Fibroblast of mammary gland (primary cell): ENCODE measurements around the gene GSN.

Experiments used
- DNase-seq: peaks from one replicate; pipeline ENCODE4 v3.0.0-alpha.2; 2010; ENCODE audit warnings: low read depth
- H3K4me3 ChIP-seq: 2 replicates; pipeline ENCODE4 v1.5.1; 2011; ENCODE audit warnings: low read depth, mild to moderate bottlenecking, low read length, moderate library complexity; ENCODE audit not compliant: control insufficient read depth
- CTCF ChIP-seq: conservative IDR thresholded peaks from 2 replicates; pipeline ENCODE4 v1.5.1; 2011; ENCODE audit warnings: low read depth, low read length, inconsistent platforms; ENCODE audit not compliant: control insufficient read depth, insufficient read depth

Gene GSN

GRCh38 chr9:121259498-121259897 is 8.5 kb upstream of the GSN start:
- no peak for DNase-seq
- no peak overlapping the region for H3K4me3 ChIP-seq
- TF ChIP-seq CTCF: no peak

- no peak overlapping the region for H3K4me3 ChIP-seq
- no peak for DNase-seq
- no peak for TF ChIP-seq CTCF
Measured at GRCh38 chr9:121259935-121260334, 8.0 kb upstream of the GSN start.

DNA sequence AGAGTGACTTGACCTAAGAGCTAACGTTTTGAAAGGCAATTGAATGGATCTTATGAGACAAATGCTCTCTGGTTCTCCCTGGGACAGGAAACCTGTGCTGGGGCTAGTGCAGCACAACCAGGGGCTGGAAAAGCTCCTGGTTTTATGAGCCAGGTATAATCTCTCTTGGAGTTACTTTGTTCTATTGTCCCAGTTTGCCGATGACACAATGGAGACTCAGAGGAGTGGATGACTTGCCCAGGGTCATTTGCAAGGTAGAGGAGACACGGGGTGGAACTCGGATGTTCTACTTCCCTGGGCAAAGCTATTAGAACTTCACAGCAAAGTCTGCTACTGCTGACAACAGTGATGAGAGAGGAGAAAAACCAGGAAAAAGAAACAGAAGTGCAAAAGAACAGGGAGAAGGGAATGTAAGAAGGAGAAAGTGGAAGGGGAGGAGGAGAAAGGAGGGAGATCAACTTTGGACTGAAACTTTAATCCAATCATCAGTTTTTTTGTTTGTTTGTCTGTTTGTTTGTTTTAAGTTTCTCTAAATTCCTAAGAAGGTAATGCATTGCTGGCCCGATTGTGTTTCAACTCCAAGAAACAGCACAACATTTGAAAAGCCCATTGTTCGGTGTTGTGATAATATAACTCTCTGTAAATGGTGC is 7.4 kb upstream of the GSN start:
- TF ChIP-seq CTCF: no peak
- no peak overlapping the region for H3K4me3 ChIP-seq
- DNase-seq: no peak

DNA sequence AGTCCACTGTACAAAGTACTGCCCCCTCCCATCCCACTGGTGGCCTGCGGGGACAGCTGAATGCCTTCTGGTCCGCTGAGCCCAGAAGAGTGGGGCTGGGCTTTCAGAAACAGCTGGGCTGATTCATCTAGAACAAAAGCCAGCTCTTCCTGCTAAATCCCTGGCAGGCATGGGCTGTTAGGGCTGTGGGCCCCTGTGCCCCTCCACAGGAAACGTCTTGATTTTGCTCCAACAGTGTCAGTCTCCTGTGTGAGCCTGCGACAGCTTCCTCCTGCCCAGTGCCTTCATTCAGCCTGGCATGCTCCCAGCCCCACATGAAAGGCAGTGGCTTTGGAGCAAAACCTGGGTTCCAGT is 6.9 kb upstream of the GSN start:
- no peak overlapping the region for H3K4me3 ChIP-seq
- TF ChIP-seq CTCF: no peak
- DNase-seq: peak; percentile 39

- H3K4me3 ChIP-seq: no peak overlapping the region
- no peak for DNase-seq
- TF ChIP-seq CTCF: no peak
Measured at GRCh38 chr9:121261755-121262154, 6.2 kb upstream of the GSN start.

GRCh38 chr9:121262423-121262822 is 5.5 kb upstream of the GSN start:
- no peak for TF ChIP-seq CTCF
- H3K4me3 ChIP-seq: no peak overlapping the region
- DNase-seq: no peak

DNA sequence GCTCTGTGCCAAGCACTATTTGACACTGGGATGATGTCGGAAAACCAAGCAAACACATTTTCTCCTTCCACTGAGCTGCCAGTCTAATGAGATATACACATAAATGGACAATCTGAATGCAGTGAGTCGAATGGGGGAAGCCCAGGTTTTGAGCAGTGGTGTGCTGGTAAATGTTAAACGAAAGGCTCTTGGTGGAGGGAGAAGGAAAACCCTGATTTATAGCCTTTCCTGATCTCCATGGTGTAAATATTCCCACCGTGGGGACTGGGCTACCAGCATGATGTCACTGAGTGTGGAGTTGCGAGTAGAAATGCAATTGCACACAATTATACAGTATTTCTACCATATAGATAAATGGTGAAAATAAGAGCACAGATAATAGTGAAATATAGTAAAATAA is 5.0 kb upstream of the GSN start:
- no peak for TF ChIP-seq CTCF
- no peak overlapping the region for H3K4me3 ChIP-seq
- DNase-seq: no peak
